HEK293 (cell line): ENCODE data around the gene VPS18.

Experiments used
- BCL11B ChIP-seq: fragments of 450-650 bp; formaldehyde crosslinking; IDR thresholded peaks from 2 replicates; pipeline ENCODE4 v1.5.1; 2016; ENCODE audit warnings: low read depth, missing biosample characterization, missing genetic modification characterization
- GLIS1 ChIP-seq: fragments of 450-650 bp; formaldehyde crosslinking; IDR thresholded peaks from 2 replicates; pipeline ENCODE4 v1.5.1; 2016; ENCODE audit warnings: missing biosample characterization, missing genetic modification characterization
- KLF10 ChIP-seq: fragments of 450-650 bp; IDR thresholded peaks from 2 replicates; pipeline ENCODE4 v1.5.1; 2018; ENCODE audit warnings: missing biosample characterization, mild to moderate bottlenecking, missing genetic modification characterization
- MYNN ChIP-seq: fragments of 450-650 bp; formaldehyde crosslinking; IDR thresholded peaks from 2 replicates; pipeline ENCODE4 v1.5.1; 2016; ENCODE audit warnings: missing biosample characterization, missing genetic modification characterization, borderline replicate concordance
- PRDM1 ChIP-seq: fragments of 450-650 bp; formaldehyde crosslinking; IDR thresholded peaks from 2 replicates; pipeline ENCODE4; 2016; ENCODE audit warnings: missing biosample characterization, missing genetic modification characterization
- REPIN1 ChIP-seq: fragments of 450-650 bp; formaldehyde crosslinking; IDR thresholded peaks from 2 replicates; pipeline ENCODE4 v1.5.1; 2017; ENCODE audit warnings: missing biosample characterization, missing genetic modification characterization, low read depth
- TCF7L2 ChIP-seq: IDR thresholded peaks from 2 replicates; pipeline ENCODE4 v1.6.1; 2011; ENCODE audit warnings: low read depth, mild to moderate bottlenecking, inconsistent platforms, low read length, moderate library complexity, borderline replicate concordance
- WT1 ChIP-seq: fragments of 450-650 bp; formaldehyde crosslinking; IDR thresholded peaks from 2 replicates; pipeline ENCODE4 v1.5.1; 2016; ENCODE audit warnings: missing biosample characterization, missing genetic modification characterization
- ZBTB20 ChIP-seq: fragments of 450-650 bp; formaldehyde crosslinking; IDR thresholded peaks from 2 replicates; pipeline ENCODE4 v1.5.1; 2016; ENCODE audit warnings: missing biosample characterization, missing genetic modification characterization
- ZBTB48 ChIP-seq: fragments of 450-650 bp; formaldehyde crosslinking; IDR thresholded peaks from 2 replicates; pipeline ENCODE4 v1.5.1; 2016; ENCODE audit warnings: missing biosample characterization, missing genetic modification characterization
- ZNF10 ChIP-seq: fragments of 450-650 bp; formaldehyde crosslinking; IDR thresholded peaks from 2 replicates; pipeline ENCODE4 v1.5.1; 2017; ENCODE audit warnings: missing biosample characterization, missing genetic modification characterization
- ZNF140 ChIP-seq: fragments of 450-650 bp; formaldehyde crosslinking; IDR thresholded peaks from 2 replicates; pipeline ENCODE4 v1.5.1; 2016; ENCODE audit warnings: missing biosample characterization, missing genetic modification characterization
- ZNF146 ChIP-seq: fragments of 450-650 bp; formaldehyde crosslinking; IDR thresholded peaks from 2 replicates; pipeline ENCODE4 v1.5.1; 2016; ENCODE audit warnings: missing biosample characterization, missing genetic modification characterization
- ZNF266 ChIP-seq: fragments of 450-650 bp; formaldehyde crosslinking; IDR thresholded peaks from 2 replicates; pipeline ENCODE4 v1.5.1; 2016; ENCODE audit warnings: missing biosample characterization, missing genetic modification characterization, low read depth
- ZNF292 ChIP-seq: fragments of 450-650 bp; formaldehyde crosslinking; IDR thresholded peaks from 2 replicates; pipeline ENCODE4 v1.5.1; 2016; ENCODE audit warnings: low read depth, missing biosample characterization, missing genetic modification characterization, borderline replicate concordance
- ZNF391 ChIP-seq: fragments of 450-650 bp; formaldehyde crosslinking; IDR thresholded peaks from 2 replicates; pipeline ENCODE4 v1.5.1; 2016; ENCODE audit warnings: low read depth, missing biosample characterization, missing genetic modification characterization, borderline replicate concordance
- ZNF394 ChIP-seq: fragments of 450-650 bp; formaldehyde crosslinking; IDR thresholded peaks from 2 replicates; pipeline ENCODE4 v1.5.1; 2016; ENCODE audit warnings: missing biosample characterization, missing genetic modification characterization, mild to moderate bottlenecking, moderate library complexity, borderline replicate concordance
- ZNF521 ChIP-seq: fragments of 450-650 bp; formaldehyde crosslinking; IDR thresholded peaks from 2 replicates; pipeline ENCODE4 v1.5.1; 2017; ENCODE audit warnings: missing biosample characterization, mild to moderate bottlenecking, missing genetic modification characterization
- ZNF529 ChIP-seq: fragments of 450-650 bp; formaldehyde crosslinking; IDR thresholded peaks from 2 replicates; pipeline ENCODE4 v1.5.1; 2017; ENCODE audit warnings: missing genetic modification characterization, missing biosample characterization; ENCODE audit not compliant: insufficient replicate concordance
- ZNF610 ChIP-seq: fragments of 450-650 bp; formaldehyde crosslinking; IDR thresholded peaks from 2 replicates; pipeline ENCODE4 v1.5.1; 2016; ENCODE audit warnings: missing biosample characterization, missing genetic modification characterization, borderline replicate concordance
- ZNF658 ChIP-seq: fragments of 450-650 bp; formaldehyde crosslinking; IDR thresholded peaks from 2 replicates; pipeline ENCODE4; 2016; ENCODE audit warnings: missing biosample characterization, missing genetic modification characterization
- ZNF677 ChIP-seq: fragments of 450-650 bp; IDR thresholded peaks from 2 replicates; pipeline ENCODE4 v1.5.0; 2018; ENCODE audit warnings: missing biosample characterization, mild to moderate bottlenecking, missing genetic modification characterization, moderate library complexity
- ZNF76 ChIP-seq: fragments of 450-650 bp; formaldehyde crosslinking; IDR thresholded peaks from 2 replicates; pipeline ENCODE4; 2016; ENCODE audit warnings: low read depth, missing biosample characterization, missing genetic modification characterization, borderline replicate concordance
- ZNF792 ChIP-seq: fragments of 450-650 bp; formaldehyde crosslinking; IDR thresholded peaks from 2 replicates; pipeline ENCODE4 v1.5.1; 2016; ENCODE audit warnings: missing biosample characterization, missing genetic modification characterization
- TF ChIP-seq, protein P1 (sequence below): fragments of 450-650 bp; formaldehyde crosslinking; IDR thresholded peaks from 2 replicates; pipeline ENCODE4 v1.5.1; 2016; ENCODE audit warnings: missing biosample characterization, missing genetic modification characterization
- TF ChIP-seq, protein P2 (sequence below): fragments of 450-650 bp; formaldehyde crosslinking; IDR thresholded peaks from 2 replicates; pipeline ENCODE4 v1.5.1; 2016; ENCODE audit warnings: missing biosample characterization, missing genetic modification characterization
- TF ChIP-seq, protein P3 (sequence below): fragments of 450-650 bp; formaldehyde crosslinking; IDR thresholded peaks from 2 replicates; pipeline ENCODE4 v1.5.1; 2017; ENCODE audit warnings: missing biosample characterization, missing genetic modification characterization
- TF ChIP-seq, protein P4 (sequence below): sonication (generic); formaldehyde crosslinking; IDR thresholded peaks from 2 replicates; pipeline ENCODE4 v1.8.1; 2022; ENCODE audit warnings: mild to moderate bottlenecking, moderate library complexity, missing genetic modification reagents

VPS18 gene

DNA sequence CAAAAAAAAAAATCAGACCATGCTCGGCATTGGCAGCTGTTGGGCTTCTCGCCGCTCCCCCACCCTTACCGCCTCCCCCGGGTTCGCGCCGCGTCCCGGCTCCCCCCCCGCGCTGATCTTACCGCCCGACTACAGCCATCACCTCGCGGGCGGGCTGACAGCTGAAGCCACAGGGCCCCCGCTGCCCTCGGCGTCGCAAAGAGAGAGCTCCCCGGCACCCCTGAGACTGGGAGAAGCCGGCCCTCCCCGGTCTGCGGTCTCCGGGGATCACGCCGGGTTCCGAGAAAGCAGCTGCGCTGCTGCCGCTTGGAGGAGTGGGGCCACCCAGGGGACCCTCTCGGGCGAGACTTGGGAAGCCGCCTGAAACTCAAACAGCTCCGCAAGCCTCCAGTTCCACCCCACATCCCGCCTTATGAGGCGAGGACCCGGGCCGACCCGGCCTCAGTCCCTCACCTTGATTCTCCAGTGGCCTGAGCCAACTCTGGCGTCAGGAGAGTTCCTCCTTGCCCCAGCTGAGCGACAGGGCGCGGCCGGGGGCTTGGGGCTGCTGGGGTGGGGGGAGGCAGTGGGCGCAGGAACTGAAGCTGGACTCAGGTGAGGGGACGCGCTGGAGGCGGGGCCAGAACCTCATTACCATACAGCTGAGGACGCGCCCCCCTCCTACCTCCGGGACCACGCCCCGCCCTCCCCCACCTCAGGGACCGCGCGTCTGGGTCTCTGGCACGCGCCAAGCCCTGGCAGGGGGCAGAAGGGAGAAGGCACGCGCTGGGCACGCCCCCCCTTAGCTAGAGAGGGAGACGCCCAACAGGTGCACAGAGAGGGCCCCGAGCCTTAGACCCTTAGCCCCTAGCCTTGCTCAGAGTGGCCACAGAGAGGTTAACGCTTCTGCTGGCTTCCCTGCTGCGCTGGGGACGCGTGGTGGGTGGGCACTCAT is 33.9 kb downstream of the VPS18 start (continued):
- TF ChIP-seq ZNF521: no peak
- no peak for TF ChIP-seq ZNF292
- TF ChIP-seq ZNF792 (tag by site-specific recombination): no peak
- TF ChIP-seq, protein P1, sequence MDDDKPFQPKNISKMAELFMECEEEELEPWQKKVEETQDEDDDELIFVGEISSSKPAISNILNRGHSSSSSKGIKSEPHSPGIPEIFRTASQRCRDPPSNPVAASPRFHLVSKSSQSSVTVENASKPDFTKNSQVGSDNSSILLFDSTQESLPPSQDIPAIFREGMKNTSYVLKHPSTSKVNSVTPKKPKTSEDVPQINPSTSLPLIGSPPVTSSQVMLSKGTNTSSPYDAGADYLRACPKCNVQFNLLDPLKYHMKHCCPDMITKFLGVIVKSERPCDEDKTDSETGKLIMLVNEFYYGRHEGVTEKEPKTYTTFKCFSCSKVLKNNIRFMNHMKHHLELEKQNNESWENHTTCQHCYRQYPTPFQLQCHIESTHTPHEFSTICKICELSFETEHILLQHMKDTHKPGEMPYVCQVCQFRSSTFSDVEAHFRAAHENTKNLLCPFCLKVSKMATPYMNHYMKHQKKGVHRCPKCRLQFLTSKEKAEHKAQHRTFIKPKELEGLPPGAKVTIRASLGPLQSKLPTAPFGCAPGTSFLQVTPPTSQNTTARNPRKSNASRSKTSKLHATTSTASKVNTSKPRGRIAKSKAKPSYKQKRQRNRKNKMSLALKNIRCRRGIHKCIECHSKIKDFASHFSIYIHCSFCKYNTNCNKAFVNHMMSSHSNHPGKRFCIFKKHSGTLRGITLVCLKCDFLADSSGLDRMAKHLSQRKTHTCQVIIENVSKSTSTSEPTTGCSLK: no peak
- no peak for TF ChIP-seq ZNF677
- no peak for TF ChIP-seq ZNF266 (tag by site-specific recombination)
- TF ChIP-seq ZNF140 (tag by site-specific recombination): no peak
- TF ChIP-seq PRDM1 (tag by site-specific recombination): no peak
- TF ChIP-seq, protein P2, sequence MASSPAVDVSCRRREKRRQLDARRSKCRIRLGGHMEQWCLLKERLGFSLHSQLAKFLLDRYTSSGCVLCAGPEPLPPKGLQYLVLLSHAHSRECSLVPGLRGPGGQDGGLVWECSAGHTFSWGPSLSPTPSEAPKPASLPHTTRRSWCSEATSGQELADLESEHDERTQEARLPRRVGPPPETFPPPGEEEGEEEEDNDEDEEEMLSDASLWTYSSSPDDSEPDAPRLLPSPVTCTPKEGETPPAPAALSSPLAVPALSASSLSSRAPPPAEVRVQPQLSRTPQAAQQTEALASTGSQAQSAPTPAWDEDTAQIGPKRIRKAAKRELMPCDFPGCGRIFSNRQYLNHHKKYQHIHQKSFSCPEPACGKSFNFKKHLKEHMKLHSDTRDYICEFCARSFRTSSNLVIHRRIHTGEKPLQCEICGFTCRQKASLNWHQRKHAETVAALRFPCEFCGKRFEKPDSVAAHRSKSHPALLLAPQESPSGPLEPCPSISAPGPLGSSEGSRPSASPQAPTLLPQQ (tag by site-specific recombination): no peak
- TF ChIP-seq ZNF146 (tag by site-specific recombination): no peak
- TF ChIP-seq ZNF391 (tag by site-specific recombination): no peak
- 0 out of 2 replicates have a peak, but pooled peaks have one; percentile 16 for TF ChIP-seq ZBTB20 (tag by site-specific recombination)
- TF ChIP-seq ZNF394 (tag by site-specific recombination): no peak
- no peak for TF ChIP-seq WT1 (tag by site-specific recombination)
- no peak for TF ChIP-seq ZNF10 (tag by site-specific recombination)
- TF ChIP-seq KLF10: peak; percentile 40; the same call in 1 of the 2 replicates
- TF ChIP-seq MYNN: no peak
- no peak for TF ChIP-seq ZNF76 (tag by site-specific recombination)
- TF ChIP-seq, protein P3, sequence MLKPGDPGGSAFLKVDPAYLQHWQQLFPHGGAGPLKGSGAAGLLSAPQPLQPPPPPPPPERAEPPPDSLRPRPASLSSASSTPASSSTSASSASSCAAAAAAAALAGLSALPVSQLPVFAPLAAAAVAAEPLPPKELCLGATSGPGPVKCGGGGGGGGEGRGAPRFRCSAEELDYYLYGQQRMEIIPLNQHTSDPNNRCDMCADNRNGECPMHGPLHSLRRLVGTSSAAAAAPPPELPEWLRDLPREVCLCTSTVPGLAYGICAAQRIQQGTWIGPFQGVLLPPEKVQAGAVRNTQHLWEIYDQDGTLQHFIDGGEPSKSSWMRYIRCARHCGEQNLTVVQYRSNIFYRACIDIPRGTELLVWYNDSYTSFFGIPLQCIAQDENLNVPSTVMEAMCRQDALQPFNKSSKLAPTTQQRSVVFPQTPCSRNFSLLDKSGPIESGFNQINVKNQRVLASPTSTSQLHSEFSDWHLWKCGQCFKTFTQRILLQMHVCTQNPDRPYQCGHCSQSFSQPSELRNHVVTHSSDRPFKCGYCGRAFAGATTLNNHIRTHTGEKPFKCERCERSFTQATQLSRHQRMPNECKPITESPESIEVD (tag by site-specific recombination): no peak
- TF ChIP-seq TCF7L2: no peak
- no peak for TF ChIP-seq ZNF658 (tag by site-specific recombination)
- TF ChIP-seq ZNF610 (tag by site-specific recombination): no peak
- TF ChIP-seq BCL11B (tag by site-specific recombination): no peak
- peak; percentile 94 for TF ChIP-seq GLIS1 (tag by site-specific recombination)
- no peak for TF ChIP-seq ZNF529 (tag by site-specific recombination)
- TF ChIP-seq ZBTB48 (tag by site-specific recombination): peak; percentile 40; the same call in 1 of the 2 replicates
- no peak for TF ChIP-seq REPIN1 (tag by site-specific recombination)
- TF ChIP-seq, protein P4, sequence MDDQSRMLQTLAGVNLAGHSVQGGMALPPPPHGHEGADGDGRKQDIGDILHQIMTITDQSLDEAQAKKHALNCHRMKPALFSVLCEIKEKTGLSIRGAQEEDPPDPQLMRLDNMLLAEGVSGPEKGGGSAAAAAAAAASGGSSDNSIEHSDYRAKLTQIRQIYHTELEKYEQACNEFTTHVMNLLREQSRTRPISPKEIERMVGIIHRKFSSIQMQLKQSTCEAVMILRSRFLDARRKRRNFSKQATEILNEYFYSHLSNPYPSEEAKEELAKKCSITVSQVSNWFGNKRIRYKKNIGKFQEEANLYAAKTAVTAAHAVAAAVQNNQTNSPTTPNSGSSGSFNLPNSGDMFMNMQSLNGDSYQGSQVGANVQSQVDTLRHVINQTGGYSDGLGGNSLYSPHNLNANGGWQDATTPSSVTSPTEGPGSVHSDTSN (CRISPR knock-in tag): no peak
